Sigmoid colon (tissue), 7 donors: ENCODE measurements around the gene CCDC195. TPM values are rescaled to one million over a fixed set of nuclear protein-coding genes. Genes with fewer than 3 reads are reported as not detected.

Source experiments
- DNase-seq: peaks from one replicate; pipeline ENCODE4 v3.0.0-alpha.2; 2019
- H3K27ac ChIP-seq, 4 donors: fragments of 200-600 bp; sonication (generic); one replicate each; pipeline ENCODE4 v1.5.1; 2016 to 2019; ENCODE audit warnings: mild to moderate bottlenecking in 1 of 4
- H3K27me3 ChIP-seq, 3 donors: fragments of 200-600 bp; sonication (generic); one replicate each; pipeline ENCODE4 v1.5.1; 2019; ENCODE audit warnings: mild to moderate bottlenecking in 1 of 3
- H3K36me3 ChIP-seq, 4 donors: fragments of 200-600 bp; sonication (generic); one replicate each; pipeline ENCODE4 v1.5.1; 2016 to 2019
- H3K4me1 ChIP-seq, 4 donors: fragments of 200-600 bp; sonication (generic); one replicate each; pipeline ENCODE4 v1.5.1; 2017 to 2019
- H3K4me3 ChIP-seq, 4 donors: fragments of 200-600 bp; sonication (generic); one replicate each; pipeline ENCODE4 v1.5.1; 2017 to 2019; ENCODE audit warnings: mild to moderate bottlenecking in 2 of 4, moderate library complexity in 1 of 4
- H3K9me3 ChIP-seq, 4 donors: fragments of 200-600 bp in 3 of 4; sonication (generic) in 3 of 4; one replicate each; pipeline versions ENCODE4 v1.5.1 to v1.6.1; 2013 to 2019
- EP300 ChIP-seq, 4 donors: sonication (generic); formaldehyde crosslinking; IDR thresholded peaks; one replicate each; pipeline ENCODE4 v1.6.1; 2017; ENCODE audit warnings: antibody characterized with exemption in 4 of 4
- POLR2A ChIP-seq, 2 donors: fragments of 450-650 bp; IDR thresholded peaks; one replicate each; pipeline ENCODE4 v1.6.1; 2016; ENCODE audit warnings: antibody characterized with exemption in 2 of 2, mild to moderate bottlenecking in 2 of 2, moderate library complexity in 2 of 2
- POLR2AphosphoS5 ChIP-seq, 4 donors: sonication (generic); formaldehyde crosslinking; IDR thresholded peaks; one replicate each; pipeline ENCODE4 v1.6.1; 2017; ENCODE audit warnings: antibody characterized with exemption in 4 of 4
- WGBS, 2 donors: extraction: QIAGEN DNeasy Blood & Tissue Kit; methylation state at CpG; one replicate each; pipeline ENCODE4 v1.1.7; 2013; 5-methylcytosine and 5-hydroxymethylcytosine counted together
- intact Hi-C: fragments of 100-400 bp; cut with DNase I; formaldehyde crosslinking; loops from one replicate; pipeline ENCODE4 v1.15.1; 2023
- polyA plus RNA-seq, 3 donors: library from polyadenylated mRNA; stranded (reverse); fragments of 200-250 nt; gene quantifications; one replicate each; pipeline ENCODE4 v1.2.3, GENCODE V29; 2013
- total RNA-seq, 4 donors: library from RNA; depleted of rRNA; stranded (reverse); fragments of >200 nt; gene quantifications; one replicate each; pipeline ENCODE4 v1.1.0, GENCODE V29; 2016
- TF ChIP-seq, protein P1 (sequence below), 4 experiments: fragments of 450-650 bp in 3 of 4; fragments of 200-600 bp in 1 of 4; IDR thresholded peaks; one replicate each; pipeline ENCODE4 v1.5.1; 2016 to 2019; ENCODE audit warnings: antibody characterized with exemption in 4 of 4, mild to moderate bottlenecking in 3 of 4, moderate library complexity in 2 of 4
- donor health status: healthy with polysubstance abuse.
- donor health status: Bipolar disorder and iron deficiency.
- donor health status: healthy.

Gene CCDC195
- total and polyA plus RNA-seq, 7 donors, result not detected

DNA sequence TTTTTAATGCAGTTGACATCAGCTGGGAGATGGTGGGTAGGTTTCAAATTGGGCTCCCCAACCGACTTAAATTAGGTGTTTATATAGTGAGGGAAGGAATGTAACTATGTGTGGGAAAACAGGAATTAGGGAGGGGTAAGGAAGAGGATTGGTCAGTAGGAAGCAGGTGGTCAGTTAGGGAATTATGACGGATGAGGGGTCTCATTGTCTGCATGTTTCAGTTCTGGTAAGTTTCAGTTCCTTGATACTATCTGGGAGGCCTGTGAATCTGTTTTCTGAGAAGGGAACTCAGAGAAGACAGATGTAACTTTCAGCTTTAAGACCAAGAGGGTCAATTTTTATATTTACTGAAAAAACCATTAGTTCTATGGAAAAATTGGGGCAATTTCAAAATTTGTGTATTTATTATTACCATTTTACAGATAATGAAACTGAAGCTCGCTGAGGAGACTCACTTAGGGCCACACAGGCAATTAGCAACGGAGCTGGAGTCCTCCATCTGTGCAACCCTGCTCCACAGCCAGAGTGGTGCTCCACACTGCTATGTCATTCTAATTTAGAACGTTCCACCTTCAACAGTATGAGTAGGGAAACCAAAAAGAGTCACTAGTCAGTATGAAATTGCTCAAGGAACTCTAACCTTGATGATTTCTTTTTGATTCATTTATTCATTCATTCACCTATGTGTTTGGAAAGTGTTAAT, 36.0 kb upstream of the CCDC195 start:
- TF ChIP-seq EP300 (IDR thresholded peaks at IDR 0.05), result no peak
- TF ChIP-seq, protein P1, sequence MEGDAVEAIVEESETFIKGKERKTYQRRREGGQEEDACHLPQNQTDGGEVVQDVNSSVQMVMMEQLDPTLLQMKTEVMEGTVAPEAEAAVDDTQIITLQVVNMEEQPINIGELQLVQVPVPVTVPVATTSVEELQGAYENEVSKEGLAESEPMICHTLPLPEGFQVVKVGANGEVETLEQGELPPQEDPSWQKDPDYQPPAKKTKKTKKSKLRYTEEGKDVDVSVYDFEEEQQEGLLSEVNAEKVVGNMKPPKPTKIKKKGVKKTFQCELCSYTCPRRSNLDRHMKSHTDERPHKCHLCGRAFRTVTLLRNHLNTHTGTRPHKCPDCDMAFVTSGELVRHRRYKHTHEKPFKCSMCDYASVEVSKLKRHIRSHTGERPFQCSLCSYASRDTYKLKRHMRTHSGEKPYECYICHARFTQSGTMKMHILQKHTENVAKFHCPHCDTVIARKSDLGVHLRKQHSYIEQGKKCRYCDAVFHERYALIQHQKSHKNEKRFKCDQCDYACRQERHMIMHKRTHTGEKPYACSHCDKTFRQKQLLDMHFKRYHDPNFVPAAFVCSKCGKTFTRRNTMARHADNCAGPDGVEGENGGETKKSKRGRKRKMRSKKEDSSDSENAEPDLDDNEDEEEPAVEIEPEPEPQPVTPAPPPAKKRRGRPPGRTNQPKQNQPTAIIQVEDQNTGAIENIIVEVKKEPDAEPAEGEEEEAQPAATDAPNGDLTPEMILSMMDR (IDR thresholded peaks at IDR 0.05), result no peak
- no peak for TF ChIP-seq POLR2AphosphoS5 (IDR thresholded peaks at IDR 0.05)
- no peak for TF ChIP-seq POLR2A (IDR thresholded peaks at IDR 0.05)
- Histone ChIP-seq H3K9me3 (no peaks in the 10 kb centered on the region), H3K4me1 (no peaks in the 10 kb centered on the region), H3K4me3 (no peak overlapping the region), H3K36me3 (no peaks in the 10 kb centered on the region), H3K27me3 (no peaks in the 10 kb centered on the region), H3K27ac (no peak overlapping the region)
- DNase-seq, result no peak
- WGBS, 2 donors, result 74 to 81% methylated on average over 5 of the region's 5 CpGs
- intact Hi-C loops, result no loop called here

- intact Hi-C loops, result no loop called here
- no peaks in the 10 kb centered on the region for H3K36me3 ChIP-seq
- H3K4me1 ChIP-seq, result no peaks in the 10 kb centered on the region
- H3K4me3 ChIP-seq, result no peak overlapping the region
- H3K9me3 ChIP-seq, result no peaks in the 10 kb centered on the region
- no peak overlapping the region for H3K27ac ChIP-seq
- WGBS, 2 donors, result 85 to 95% methylated on average over 1 of the region's 1 CpG
- DNase-seq, result no peak
- no peaks in the 10 kb centered on the region for H3K27me3 ChIP-seq
- TF ChIP-seq EP300 (IDR thresholded peaks at IDR 0.05) (no peak), POLR2A (IDR thresholded peaks at IDR 0.05) (no peak), POLR2AphosphoS5 (IDR thresholded peaks at IDR 0.05) (no peak)
- TF ChIP-seq, protein P1 (IDR thresholded peaks at IDR 0.05), result no peak
Measured at GRCh38 chr2:224749136-224749535, 33.0 kb upstream of the CCDC195 start.

DNA sequence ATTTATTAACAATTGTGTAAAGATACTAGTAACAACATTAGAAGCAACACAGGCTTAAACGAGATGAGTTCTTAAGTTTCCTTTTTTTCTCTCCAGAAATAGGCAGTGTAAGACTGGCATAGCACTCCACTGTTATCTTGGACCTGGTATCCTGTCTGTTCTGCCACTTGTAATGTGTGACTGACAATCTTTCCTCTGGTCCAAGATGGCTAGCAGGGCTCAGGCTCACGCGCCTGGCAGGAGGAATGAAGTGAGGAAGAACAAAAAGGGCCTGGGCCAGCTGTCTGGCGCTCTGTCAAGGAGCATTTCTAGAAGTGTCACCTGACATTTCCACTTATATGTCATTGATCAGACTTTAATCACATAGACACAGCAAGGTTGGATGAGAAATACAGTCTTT, 31.6 kb upstream of the CCDC195 start:
- Histone ChIP-seq H3K27ac (no peak overlapping the region), H3K27me3 (no peaks in the 10 kb centered on the region), H3K4me3 (no peak overlapping the region), H3K9me3 (no peaks in the 10 kb centered on the region), H3K4me1 (no peaks in the 10 kb centered on the region), H3K36me3 (no peaks in the 10 kb centered on the region)
- 88 to 90% methylated on average over 4 of the region's 4 CpGs for WGBS, 2 donors
- TF ChIP-seq, protein P1 (IDR thresholded peaks at IDR 0.05), result no peak
- TF ChIP-seq POLR2AphosphoS5 (IDR thresholded peaks at IDR 0.05), result no peak
- TF ChIP-seq EP300 (IDR thresholded peaks at IDR 0.05), result no peak
- no peak for TF ChIP-seq POLR2A (IDR thresholded peaks at IDR 0.05)
- DNase-seq, result no peak
- intact Hi-C loops, result no loop called here

GRCh38 chr2:224736227-224736626, 20.1 kb upstream of the CCDC195 start:
- no peaks in the 10 kb centered on the region for H3K36me3 ChIP-seq
- intact Hi-C loops, result no loop called here

More at GRCh38 chr2:224736227-224736626, 20.1 kb upstream of the CCDC195 start:
- Histone ChIP-seq H3K4me3 (no peak overlapping the region), H3K27ac (no peak overlapping the region), H3K9me3 (peaks cover 0 to 9% (median 0%) of the 10 kb centered on the region in 4 donors), H3K27me3 (no peaks in the 10 kb centered on the region), H3K4me1 (no peaks in the 10 kb centered on the region)
- WGBS, 2 donors, result 96 to 98% methylated on average over 1 of the region's 1 CpG
- DNase-seq, result no peak
- no peak for TF ChIP-seq POLR2A (IDR thresholded peaks at IDR 0.05)
- no peak for TF ChIP-seq EP300 (IDR thresholded peaks at IDR 0.05)
- TF ChIP-seq, protein P1 (IDR thresholded peaks at IDR 0.05), result no peak
- TF ChIP-seq POLR2AphosphoS5 (IDR thresholded peaks at IDR 0.05), result no peak
